Hematopoietic multipotent progenitor cell (in vitro differentiated cells): Measurements from ENCODE around the gene PNCK. TPM values are rescaled to one million over a fixed set of nuclear protein-coding genes. Genes with fewer than 3 reads are reported as not detected.
"Not testable (repeated sequence)": the region's sequence is repeated elsewhere in the genome, so short reads cannot be mapped to it uniquely, and the experiment has no call there.

ENCODE experiments used
- DNase-seq, 3 donors: peaks; one replicate each; pipeline ENCODE4 v3.0.0-alpha.2; 2011 to 2015; ENCODE audit warnings: low read depth in 2 of 3, low spot score in 2 of 3
- total RNA-seq: library from RNA; depleted of rRNA; stranded (reverse); fragments of >200 nt; gene quantifications from one replicate; pipeline ENCODE4 v1.2.3, GENCODE V29; 2012

PNCK gene
- total RNA-seq, 1 donor: not detected

- DNase-seq: peak in 2 of 3 donors; percentile 31 to 38
Measured at GRCh38 chrX:153687121-153688039, 13.8 kb upstream of the PNCK start, which contains the start of gene SLC6A8. Gene SLC6A8 (plus strand): TSS chrX:153687926. CDS start chrX:153688575, 649 bp downstream.

GRCh38 chrX:153686711-153687110 is 13.1 kb upstream of the PNCK start:
- no peak for DNase-seq

- DNase-seq: no peak
Measured at GRCh38 chrX:153685751-153686696, 12.4 kb upstream of the PNCK start.

GRCh38 chrX:153685156-153685536 is 11.5 kb upstream of the PNCK start:
- DNase-seq: no peak

GRCh38 chrX:153684467-153685155 is 11.0 kb upstream of the PNCK start:
- no peak for DNase-seq

- DNase-seq: not testable (repeated sequence)
Measured at GRCh38 chrX:153683486-153683885, 9.9 kb upstream of the PNCK start.

GRCh38 chrX:153681175-153681574 is 7.6 kb upstream of the PNCK start:
- DNase-seq: no peak

- no peak for DNase-seq
Measured at GRCh38 chrX:153674219-153674851, 722 bp upstream of the PNCK start.

- no peak for DNase-seq
Measured at GRCh38 chrX:153672531-153673427, 834 bp downstream of the PNCK start.

- no peak for DNase-seq
Measured at GRCh38 chrX:153671589-153672530, 1.8 kb downstream of the PNCK start.

GRCh38 chrX:153670748-153671588 is 2.6 kb downstream of the PNCK start:
- DNase-seq: no peak

- no peak for DNase-seq
Measured at GRCh38 chrX:153669901-153670731, 3.5 kb downstream of the PNCK start.

- DNase-seq: peak in 2 of 3 donors; percentile 26 to 37
Measured at GRCh38 chrX:153669174-153669890, 4.3 kb downstream of the PNCK start.

- no peak for DNase-seq
Measured at GRCh38 chrX:153668423-153669173, 5.0 kb downstream of the PNCK start.

GRCh38 chrX:153667956-153668396 is 5.6 kb downstream of the PNCK start:
- peak; percentile 60 to 81 (median 63) for DNase-seq
